ENCODE results near the gene TMEM14A. TPM values are rescaled to one million over a fixed set of nuclear protein-coding genes. Genes with fewer than 3 reads are reported as not detected.
"Not testable (repeated sequence)": the region's sequence is repeated elsewhere in the genome, so short reads cannot be mapped to it uniquely, and the experiment has no call there.

TMEM14A gene
- total RNA-seq, 2 experiments from 2014 or later, result 21.5 to 22.2 TPM

DNA sequence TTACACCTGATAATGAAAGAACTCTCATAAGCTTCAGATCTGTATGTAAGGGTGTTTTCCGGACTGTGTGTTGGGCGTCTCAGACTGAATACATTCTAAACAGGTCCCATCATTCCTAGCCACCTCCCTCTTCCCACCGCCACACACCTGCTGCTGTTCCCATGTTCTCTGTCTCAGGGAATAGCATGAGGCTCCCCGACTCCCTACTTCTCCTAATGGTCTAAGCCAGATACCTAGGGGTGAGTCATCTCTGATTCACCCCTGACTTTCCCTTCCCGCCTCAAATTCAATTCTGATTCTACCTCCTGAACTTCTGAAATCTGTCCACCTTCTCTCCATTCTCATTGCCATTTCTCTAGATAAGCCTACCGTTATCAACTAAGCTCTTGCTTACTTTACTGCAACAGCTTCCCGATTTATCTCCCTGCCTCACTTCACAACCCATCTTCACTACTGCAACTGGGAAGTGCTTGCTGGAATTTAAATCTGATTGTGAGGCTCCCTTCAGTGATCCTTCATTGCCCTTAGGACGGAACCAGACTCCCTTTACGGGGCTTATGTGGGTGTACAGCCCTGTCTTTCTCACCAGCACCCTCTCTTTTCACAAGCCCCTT, 1.6 kb downstream of the TMEM14A start:
- CTCF ChIA-PET, result interaction anchor here (0.9 to 3.3 kb wide), 6 partner anchors 9 to 384 kb away, joined by 3 to 15 read pairs (median 4); no protein-coding TSS in a partner anchor
- Mint-ChIP-seq H3K27ac (no peak overlapping the region), H3K4me1 (ENCODE audit: low read depth) (peaks cover 38% of the 10 kb centered on the region), H3K36me3 (ENCODE audit: low read depth) (peaks cover 17% of the 10 kb centered on the region), H3K27me3 (ENCODE audit: low read depth) (no peaks in the 10 kb centered on the region), H3K9me3 (ENCODE audit: insufficient read depth) (no peaks in the 10 kb centered on the region), H3K4me3 (peak overlapping the region; percentile 89)
- ATAC-seq (no peak), DNase-seq (no peak)
- POLR2A ChIA-PET, result no interaction called here

DNA sequence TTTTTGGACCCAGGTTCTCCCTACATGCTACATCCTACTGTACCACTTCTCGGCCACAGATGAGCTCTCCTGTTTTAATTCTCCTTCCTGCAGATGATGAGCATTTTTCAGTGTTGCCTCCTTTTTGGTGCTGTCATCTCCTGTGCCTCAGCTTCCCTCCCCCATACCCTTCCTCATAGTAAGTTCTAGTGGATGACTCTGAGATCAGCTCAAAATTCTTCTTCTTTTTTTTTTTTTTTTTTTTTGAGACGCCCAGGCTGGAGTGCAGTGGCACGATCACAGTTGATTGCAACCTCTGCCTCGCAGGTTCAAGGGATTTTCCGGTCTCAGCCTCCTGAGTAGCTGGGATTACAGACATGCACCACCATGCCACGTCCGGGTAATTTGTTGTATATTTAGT, 3.8 kb downstream of the TMEM14A start:
- DNase-seq (no peak), ATAC-seq (no peak)
- no peak overlapping the region for H3K27ac Mint-ChIP-seq
- H3K36me3 Mint-ChIP-seq (ENCODE audit: low read depth), result peaks cover 22% of the 10 kb centered on the region
- H3K9me3 Mint-ChIP-seq (ENCODE audit: insufficient read depth), result no peaks in the 10 kb centered on the region
- ChIA-PET POLR2A (interaction anchor here (0.7 kb wide), 1 partner anchor 433 kb away, joined by 3 read pairs; no protein-coding TSS in a partner anchor), CTCF (interaction anchor here (1.1 to 3.3 kb wide), 3 partner anchors 23 to 389 kb away, joined by 3 to 15 read pairs (median 4); no protein-coding TSS in a partner anchor)
- no peak overlapping the region for H3K4me3 Mint-ChIP-seq
- H3K27me3 Mint-ChIP-seq (ENCODE audit: low read depth), result no peaks in the 10 kb centered on the region
- peaks cover 41% of the 10 kb centered on the region for H3K4me1 Mint-ChIP-seq (ENCODE audit: low read depth)

DNA sequence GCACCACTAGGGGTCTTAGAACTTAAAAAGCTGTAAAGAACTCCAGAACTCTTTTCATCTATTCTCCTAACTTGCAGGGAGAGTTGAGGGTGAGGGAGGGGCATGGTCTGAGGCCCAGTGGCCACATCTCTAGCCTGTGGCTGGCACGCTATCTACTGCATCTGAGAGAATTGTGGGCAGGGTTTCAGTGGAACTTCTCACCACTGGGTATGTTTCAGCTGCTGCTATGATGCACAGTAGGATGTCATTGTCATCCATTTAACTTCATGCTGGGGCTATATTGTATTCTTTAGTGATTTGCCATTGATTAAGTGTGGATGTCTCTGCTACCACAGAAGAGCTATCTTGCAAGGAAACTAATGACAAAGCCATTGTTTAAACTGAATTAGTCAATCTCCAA, 4.5 kb downstream of the TMEM14A start:
- H3K4me3 Mint-ChIP-seq, result no peak overlapping the region
- peaks cover 20% of the 10 kb centered on the region for H3K36me3 Mint-ChIP-seq (ENCODE audit: low read depth)
- DNase-seq, result no peak
- no peaks in the 10 kb centered on the region for H3K27me3 Mint-ChIP-seq (ENCODE audit: low read depth)
- H3K4me1 Mint-ChIP-seq (ENCODE audit: low read depth), result peaks cover 35% of the 10 kb centered on the region
- no peak overlapping the region for H3K27ac Mint-ChIP-seq
- H3K9me3 Mint-ChIP-seq (ENCODE audit: insufficient read depth), result no peaks in the 10 kb centered on the region
- ATAC-seq, result no peak
- ChIA-PET CTCF (interaction anchor here (1.1 to 3.3 kb wide), 4 partner anchors 12 to 390 kb away, joined by 3 to 15 read pairs (median 6); no protein-coding TSS in a partner anchor), POLR2A (no interaction called here)

DNA sequence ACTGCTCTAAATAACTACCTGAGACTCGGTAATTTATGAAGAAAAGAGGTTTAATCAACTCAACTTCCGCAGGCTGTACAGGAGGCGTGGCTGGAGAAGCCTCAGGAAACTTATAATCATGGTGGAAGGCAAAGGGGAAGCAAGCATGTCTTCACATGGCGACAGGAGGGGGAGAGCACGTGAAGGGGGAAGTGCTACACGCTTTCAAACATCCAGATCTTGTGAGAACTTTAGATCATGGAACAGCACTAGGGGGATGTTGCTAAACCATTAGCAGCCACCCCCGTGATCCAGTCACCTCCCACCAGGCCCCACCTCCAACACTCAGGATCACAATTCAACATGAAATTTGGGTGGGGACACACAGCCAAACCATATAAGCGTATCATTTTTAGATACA, 5.7 kb downstream of the TMEM14A start:
- Mint-ChIP-seq H3K36me3 (ENCODE audit: low read depth) (peaks cover 20% of the 10 kb centered on the region), H3K4me1 (ENCODE audit: low read depth) (peaks cover 22% of the 10 kb centered on the region)
- H3K9me3 Mint-ChIP-seq (ENCODE audit: insufficient read depth); POLR2A ChIA-PET; H3K27ac Mint-ChIP-seq; DNase-seq; ATAC-seq; H3K27me3 Mint-ChIP-seq (ENCODE audit: low read depth); H3K4me3 Mint-ChIP-seq: not testable (repeated sequence)
- CTCF ChIA-PET, result interaction anchor here (1.6 kb wide), 1 partner anchor 14 kb away, joined by 7 read pairs; no protein-coding TSS in a partner anchor

DNA sequence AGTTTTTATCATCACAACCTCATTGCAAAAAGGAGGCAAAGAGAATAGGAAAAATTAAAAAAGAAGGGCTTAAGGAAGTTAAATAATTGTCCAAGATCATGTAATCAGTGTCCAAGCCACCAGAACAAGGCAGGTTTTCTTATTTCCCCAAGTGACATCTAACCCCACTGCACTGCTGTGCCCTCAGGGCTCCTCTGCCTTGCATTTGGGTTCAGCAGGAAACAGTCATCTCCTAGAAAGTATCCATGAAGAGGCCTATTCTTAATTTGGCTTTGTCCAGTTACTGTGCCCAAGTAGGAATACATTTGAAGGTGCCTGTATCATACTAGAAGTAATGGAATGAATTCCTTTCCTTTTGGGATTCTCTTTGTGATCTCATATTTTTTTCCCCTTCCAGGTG, 10.5 kb downstream of the TMEM14A start:
- Mint-ChIP-seq H3K9me3 (ENCODE audit: insufficient read depth) (no peaks in the 10 kb centered on the region), H3K4me3 (no peak overlapping the region), H3K27ac (no peak overlapping the region), H3K4me1 (ENCODE audit: low read depth) (peaks cover 3% of the 10 kb centered on the region), H3K36me3 (ENCODE audit: low read depth) (peaks cover 25% of the 10 kb centered on the region), H3K27me3 (ENCODE audit: low read depth) (no peaks in the 10 kb centered on the region)
- ChIA-PET CTCF (no interaction called here), POLR2A (no interaction called here)
- DNase-seq, result no peak
- ATAC-seq, result no peak

DNA sequence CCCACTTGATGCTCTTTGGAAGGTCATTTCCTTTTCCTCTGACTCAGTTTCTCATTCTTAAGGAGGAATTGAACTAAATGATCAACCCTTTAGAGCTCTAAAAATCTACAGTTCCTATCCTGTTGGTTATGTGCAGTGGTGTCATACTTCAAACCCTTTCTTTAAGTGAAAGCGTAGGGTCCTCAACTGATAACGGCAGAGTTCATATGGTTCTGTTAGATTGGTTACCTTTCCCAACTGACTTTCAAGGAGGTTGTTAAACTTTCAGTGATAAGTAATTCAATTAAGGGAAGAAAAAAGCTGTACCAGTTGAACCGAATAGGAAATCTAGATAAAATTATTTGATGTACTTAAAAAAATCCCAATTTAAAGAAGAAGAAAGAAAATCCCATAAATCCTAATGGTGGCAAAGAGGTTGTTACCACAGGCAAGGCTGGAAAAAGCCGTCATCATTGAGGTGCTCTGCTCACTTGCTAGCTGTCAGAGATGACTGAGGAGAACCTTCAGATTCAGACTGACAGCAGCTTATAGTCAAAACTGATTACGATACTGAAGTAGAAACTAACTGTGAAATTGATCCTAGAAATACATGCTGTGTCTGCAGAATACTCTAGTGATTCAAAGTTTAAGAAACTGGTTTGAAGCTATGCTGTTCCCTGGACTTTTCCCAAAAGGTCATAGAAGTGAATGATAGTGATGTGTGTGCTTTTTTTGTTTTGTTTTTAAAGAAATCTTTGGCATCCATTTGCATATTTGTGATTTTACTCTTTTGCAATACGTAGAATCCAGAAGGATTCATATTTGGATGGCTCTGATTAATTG, 16.2 kb downstream of the TMEM14A start:
- CTCF ChIA-PET, result interaction anchor here (0.6 kb wide), 1 partner anchor 36 kb away, joined by 3 read pairs; no protein-coding TSS in a partner anchor
- no peak overlapping the region for H3K27ac Mint-ChIP-seq
- H3K4me1 Mint-ChIP-seq (ENCODE audit: low read depth), result no peaks in the 10 kb centered on the region
- ATAC-seq (no peak), DNase-seq (no peak)
- H3K36me3 Mint-ChIP-seq (ENCODE audit: low read depth), result peaks cover 11% of the 10 kb centered on the region
- POLR2A ChIA-PET, result no interaction called here
- no peaks in the 10 kb centered on the region for H3K27me3 Mint-ChIP-seq (ENCODE audit: low read depth)
- H3K4me3 Mint-ChIP-seq, result no peak overlapping the region
- H3K9me3 Mint-ChIP-seq (ENCODE audit: insufficient read depth), result no peaks in the 10 kb centered on the region

DNA sequence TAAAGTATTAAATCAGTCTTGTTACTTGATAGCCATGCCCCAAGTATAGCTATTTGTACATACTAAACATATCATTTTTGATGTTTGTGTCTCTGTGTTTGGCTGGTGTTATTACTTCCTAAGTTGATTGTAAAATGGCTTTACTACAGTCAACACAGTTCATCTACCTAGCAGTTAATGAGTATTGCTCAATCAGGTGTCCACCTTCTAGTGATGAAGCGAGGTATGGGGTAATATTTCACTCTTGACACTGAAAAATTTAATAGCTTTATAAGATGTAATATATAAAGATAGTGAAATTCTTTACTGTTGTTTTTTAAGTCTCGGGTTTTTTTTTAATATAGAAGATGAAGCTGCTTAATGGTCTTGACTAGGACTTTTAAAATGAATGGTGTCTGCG, 18.9 kb downstream of the TMEM14A start:
- ATAC-seq (no peak), DNase-seq (no peak)
- CTCF ChIA-PET, result interaction anchor here (1.7 kb wide), 1 partner anchor 10 kb away, joined by 5 read pairs; no protein-coding TSS in a partner anchor
- Mint-ChIP-seq H3K4me1 (ENCODE audit: low read depth) (no peaks in the 10 kb centered on the region), H3K27ac (no peak overlapping the region), H3K36me3 (ENCODE audit: low read depth) (peaks cover 3% of the 10 kb centered on the region), H3K4me3 (no peak overlapping the region), H3K9me3 (ENCODE audit: insufficient read depth) (no peaks in the 10 kb centered on the region), H3K27me3 (ENCODE audit: low read depth) (no peaks in the 10 kb centered on the region)
- POLR2A ChIA-PET, result no interaction called here

DNA sequence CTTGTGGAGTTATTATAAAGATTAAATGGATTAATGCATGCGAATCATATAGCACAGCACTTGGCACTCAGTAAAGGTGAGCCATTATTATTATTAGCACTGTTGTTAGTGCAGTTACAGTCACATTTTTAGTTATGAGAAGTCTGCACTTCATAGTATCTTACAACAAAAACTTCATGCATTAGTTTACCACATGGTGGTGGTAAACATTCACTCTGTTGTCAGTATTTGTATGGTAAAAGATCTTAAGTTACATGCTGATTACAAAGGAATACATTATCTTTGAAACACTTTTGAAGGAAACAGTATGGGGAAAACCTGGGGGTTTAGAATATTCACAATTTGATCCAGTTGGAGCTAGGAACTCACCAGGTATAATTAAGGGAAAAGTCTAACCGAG, 20.8 kb downstream of the TMEM14A start:
- Mint-ChIP-seq H3K9me3 (ENCODE audit: insufficient read depth) (no peaks in the 10 kb centered on the region), H3K4me1 (ENCODE audit: low read depth) (no peaks in the 10 kb centered on the region), H3K27me3 (ENCODE audit: low read depth) (peaks cover 3% of the 10 kb centered on the region), H3K36me3 (ENCODE audit: low read depth) (no peaks in the 10 kb centered on the region), H3K27ac (no peak overlapping the region), H3K4me3 (no peak overlapping the region)
- CTCF ChIA-PET, result no interaction called here
- POLR2A ChIA-PET, result no interaction called here
- ATAC-seq (no peak), DNase-seq (no peak)

DNA sequence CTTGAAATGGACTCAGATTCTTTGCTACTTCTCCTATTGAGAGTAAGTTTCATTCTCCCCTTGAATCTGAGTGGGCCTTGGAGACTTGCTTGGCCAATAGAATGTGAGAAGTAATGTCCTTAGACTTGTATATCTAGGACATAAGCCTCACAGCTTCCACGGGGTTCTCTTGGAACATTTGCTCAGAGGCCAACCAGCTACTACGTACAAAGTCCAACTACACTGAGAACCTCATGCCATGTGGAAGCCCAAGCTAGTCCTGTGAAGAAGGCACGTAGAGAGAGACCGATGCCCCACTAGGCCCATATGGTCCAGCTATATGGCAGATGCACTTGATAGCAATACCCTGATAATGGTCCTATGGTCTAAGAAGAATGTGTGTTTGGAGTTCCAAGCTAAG, 22.9 kb downstream of the TMEM14A start:
- Mint-ChIP-seq H3K36me3 (ENCODE audit: low read depth) (no peaks in the 10 kb centered on the region), H3K4me1 (ENCODE audit: low read depth) (no peaks in the 10 kb centered on the region), H3K27ac (no peak overlapping the region), H3K4me3 (no peak overlapping the region), H3K9me3 (ENCODE audit: insufficient read depth) (no peaks in the 10 kb centered on the region), H3K27me3 (ENCODE audit: low read depth) (peaks cover 15% of the 10 kb centered on the region)
- ATAC-seq, result no peak
- DNase-seq, result no peak
- ChIA-PET POLR2A (no interaction called here), CTCF (no interaction called here)

DNA sequence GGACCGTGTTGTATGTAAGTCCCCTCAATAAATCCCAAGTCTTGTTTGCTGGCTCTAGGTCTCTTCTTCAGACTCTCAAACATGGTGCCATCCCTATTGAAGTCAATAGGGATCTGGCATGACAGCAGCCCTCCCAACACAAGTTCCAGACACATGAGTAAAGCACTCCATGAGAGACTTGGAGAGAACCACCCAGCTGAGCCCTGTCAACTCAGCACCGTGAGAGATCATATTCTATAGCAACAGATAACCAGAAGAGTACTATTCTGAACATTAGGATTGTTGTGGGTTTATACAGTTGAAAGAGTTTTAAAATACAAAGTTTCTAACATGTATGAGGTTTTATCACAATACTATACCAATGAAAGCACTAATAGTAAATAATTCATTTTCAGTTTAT, 23.5 kb downstream of the TMEM14A start:
- CTCF ChIA-PET, result no interaction called here
- Mint-ChIP-seq H3K27me3 (ENCODE audit: low read depth) (peaks cover 15% of the 10 kb centered on the region), H3K36me3 (ENCODE audit: low read depth) (no peaks in the 10 kb centered on the region), H3K9me3 (ENCODE audit: insufficient read depth) (no peaks in the 10 kb centered on the region), H3K27ac (no peak overlapping the region), H3K4me3 (no peak overlapping the region), H3K4me1 (ENCODE audit: low read depth) (no peaks in the 10 kb centered on the region)
- POLR2A ChIA-PET, result no interaction called here
- ATAC-seq (no peak), DNase-seq (no peak)

DNA sequence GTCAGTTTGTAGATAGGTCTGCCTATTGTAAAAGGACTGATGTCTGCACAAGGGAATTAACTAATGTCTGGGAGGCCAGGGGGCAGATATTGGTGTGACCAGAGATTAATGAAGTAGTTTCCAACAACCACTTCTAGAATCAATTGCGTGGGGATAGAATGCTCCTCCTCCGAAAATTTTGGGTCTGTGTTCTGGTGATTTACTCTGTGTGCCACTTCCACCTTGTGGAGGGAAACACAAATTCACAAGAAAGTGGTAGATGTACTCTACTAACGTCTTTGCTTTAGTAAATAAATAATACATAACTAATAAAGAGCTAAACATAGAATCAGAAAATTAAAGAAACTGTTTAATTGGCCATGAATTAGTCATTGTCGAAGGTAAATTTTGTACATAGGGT, 25.5 kb downstream of the TMEM14A start:
- no peaks in the 10 kb centered on the region for H3K9me3 Mint-ChIP-seq (ENCODE audit: insufficient read depth)
- H3K27ac Mint-ChIP-seq, result no peak overlapping the region
- no peak overlapping the region for H3K4me3 Mint-ChIP-seq
- H3K4me1 Mint-ChIP-seq (ENCODE audit: low read depth), result no peaks in the 10 kb centered on the region
- CTCF ChIA-PET, result interaction anchor here (0.9 kb wide), 1 partner anchor 44 kb away, joined by 4 read pairs; no protein-coding TSS in a partner anchor
- DNase-seq (no peak), ATAC-seq (no peak)
- H3K36me3 Mint-ChIP-seq (ENCODE audit: low read depth), result no peaks in the 10 kb centered on the region
- H3K27me3 Mint-ChIP-seq (ENCODE audit: low read depth), result peaks cover 20% of the 10 kb centered on the region
- POLR2A ChIA-PET, result no interaction called here

DNA sequence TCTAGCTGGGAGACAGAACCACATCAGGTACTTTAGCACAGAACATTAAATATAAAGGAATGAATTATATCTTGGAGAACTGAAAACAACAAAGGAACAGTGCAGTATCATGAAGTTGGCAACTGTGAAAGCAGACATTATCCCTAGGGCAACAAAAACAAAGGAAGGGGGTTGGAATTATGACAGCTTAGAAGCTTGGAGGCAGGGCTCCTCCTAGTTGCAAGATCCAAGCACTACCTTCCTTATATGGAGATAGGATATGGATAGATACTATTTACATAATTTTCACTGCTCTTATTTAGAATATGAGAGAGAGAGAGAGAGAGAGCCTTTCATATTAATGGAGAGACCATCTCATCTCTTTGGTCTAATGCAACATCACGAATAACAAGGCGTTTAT, 27.0 kb downstream of the TMEM14A start:
- Mint-ChIP-seq H3K36me3 (ENCODE audit: low read depth) (no peaks in the 10 kb centered on the region), H3K4me1 (ENCODE audit: low read depth) (no peaks in the 10 kb centered on the region), H3K4me3 (no peak overlapping the region), H3K9me3 (ENCODE audit: insufficient read depth) (no peaks in the 10 kb centered on the region), H3K27ac (no peak overlapping the region), H3K27me3 (ENCODE audit: low read depth) (peaks cover 22% of the 10 kb centered on the region)
- ATAC-seq, result no peak
- DNase-seq, result no peak
- CTCF ChIA-PET, result no interaction called here
- POLR2A ChIA-PET, result no interaction called here

Data from activated CD8-positive, alpha-beta T cell treated with anti-CD3 and anti-CD28 coated beads, Interleukin-2, amount 10 ng/mL, durations not matched to agents 7 days and 5 days (primary cell).